Nephron (organoid): ENCODE data around the gene PLCL1.
A peak's percentile ranks its signal among the peaks of the same experiment; 100 is the strongest.

ENCODE experiments used
- H3K27ac Mint-ChIP-seq, 3 experiments: 2 replicates each; pipeline ENCODE4 v1.8.0; 2020; ENCODE audit warnings: mixed read lengths in 3 of 3, mild to moderate bottlenecking in 2 of 3, moderate library complexity in 1 of 3
- H3K27me3 Mint-ChIP-seq: 2 replicates; pipeline ENCODE4 v1.8.0; 2021; ENCODE audit warnings: low read depth, mild to moderate bottlenecking, moderate library complexity, mixed read lengths
- H3K36me3 Mint-ChIP-seq: 2 replicates; pipeline ENCODE4 v1.8.0; 2020; ENCODE audit warnings: low read depth, mixed read lengths
- H3K4me1 Mint-ChIP-seq: 2 replicates; pipeline ENCODE4 v1.8.0; 2020; ENCODE audit warnings: mixed read lengths
- H3K4me3 Mint-ChIP-seq, 3 experiments: 2 replicates each; pipeline ENCODE4 v1.8.0; 2020; ENCODE audit warnings: mild to moderate bottlenecking in 3 of 3, mixed read lengths in 3 of 3, moderate library complexity in 2 of 3
- H3K9me3 Mint-ChIP-seq: 2 replicates; pipeline ENCODE4 v1.8.0; 2020; ENCODE audit warnings: mixed read lengths
- CTCF ChIP-seq, 3 experiments: fragments of 200-600 bp; sonication (generic); IDR thresholded peaks; one replicate each; pipeline ENCODE4 v1.5.0; 2021; ENCODE audit warnings: antibody characterized with exemption in 3 of 3; ENCODE audit not compliant: unreplicated experiment in 3 of 3

Gene PLCL1

GRCh38 chr2:198084156-198084555, 279.8 kb downstream of the PLCL1 start:
- Mint-ChIP-seq H3K36me3 (peaks cover 10% of the 10 kb centered on the region), H3K27me3 (no peaks in the 10 kb centered on the region), H3K4me3 (no peak overlapping the region), H3K27ac (peak overlapping the region in 2 of 3 experiments; percentile 18 to 64), H3K9me3 (no peaks in the 10 kb centered on the region), H3K4me1 (no peaks in the 10 kb centered on the region)
- no peak for TF ChIP-seq CTCF (IDR thresholded peaks at IDR 0.05; ENCODE audit: unreplicated experiment in 3 of 3)

GRCh38 chr2:198096002-198096401, 291.6 kb downstream of the PLCL1 start:
- Mint-ChIP-seq H3K4me3 (no peak overlapping the region), H3K4me1 (peaks cover 10% of the 10 kb centered on the region), H3K27ac (no peak overlapping the region), H3K9me3 (no peaks in the 10 kb centered on the region), H3K27me3 (no peaks in the 10 kb centered on the region), H3K36me3 (no peaks in the 10 kb centered on the region)
- no peak for TF ChIP-seq CTCF (IDR thresholded peaks at IDR 0.05; ENCODE audit: unreplicated experiment in 3 of 3)

- TF ChIP-seq CTCF (IDR thresholded peaks at IDR 0.05; ENCODE audit: unreplicated experiment in 3 of 3), result no peak
- H3K9me3 Mint-ChIP-seq, result no peaks in the 10 kb centered on the region
- H3K36me3 Mint-ChIP-seq, result no peaks in the 10 kb centered on the region
- H3K27me3 Mint-ChIP-seq, result no peaks in the 10 kb centered on the region
- H3K27ac Mint-ChIP-seq, result no peak overlapping the region
- H3K4me1 Mint-ChIP-seq, result peaks cover 10% of the 10 kb centered on the region
- no peak overlapping the region for H3K4me3 Mint-ChIP-seq
Measured at GRCh38 chr2:198096965-198097364, 292.6 kb downstream of the PLCL1 start.

GRCh38 chr2:198097630-198098029, 293.2 kb downstream of the PLCL1 start:
- Mint-ChIP-seq H3K36me3 (no peaks in the 10 kb centered on the region), H3K27me3 (no peaks in the 10 kb centered on the region), H3K4me3 (no peak overlapping the region), H3K4me1 (peaks cover 16% of the 10 kb centered on the region), H3K9me3 (no peaks in the 10 kb centered on the region), H3K27ac (peak overlapping the region in 1 of 3 experiments; percentile 59)
- no peak for TF ChIP-seq CTCF (IDR thresholded peaks at IDR 0.05; ENCODE audit: unreplicated experiment in 3 of 3)

- Mint-ChIP-seq H3K36me3 (no peaks in the 10 kb centered on the region), H3K9me3 (no peaks in the 10 kb centered on the region), H3K4me1 (peaks cover 18% of the 10 kb centered on the region), H3K27ac (no peak overlapping the region), H3K4me3 (no peak overlapping the region), H3K27me3 (no peaks in the 10 kb centered on the region)
- TF ChIP-seq CTCF (IDR thresholded peaks at IDR 0.05; ENCODE audit: unreplicated experiment in 3 of 3), result no peak
Measured at GRCh38 chr2:198098386-198098785, 294.0 kb downstream of the PLCL1 start.

GRCh38 chr2:198098918-198099317, 294.5 kb downstream of the PLCL1 start:
- no peak for TF ChIP-seq CTCF (IDR thresholded peaks at IDR 0.05; ENCODE audit: unreplicated experiment in 3 of 3)
- Mint-ChIP-seq H3K9me3 (no peaks in the 10 kb centered on the region), H3K27ac (no peak overlapping the region), H3K27me3 (no peaks in the 10 kb centered on the region), H3K4me1 (peaks cover 18% of the 10 kb centered on the region), H3K36me3 (no peaks in the 10 kb centered on the region), H3K4me3 (no peak overlapping the region)
